ENCODE measurements around the gene LRRC36. TPM values are rescaled to one million over a fixed set of nuclear protein-coding genes. Genes with fewer than 3 reads are reported as not detected.

LRRC36 gene
- total and polyA plus RNA-seq, 8 donors: 0.37 to 33.0 (median 0.96) TPM; not detected in 4

DNA sequence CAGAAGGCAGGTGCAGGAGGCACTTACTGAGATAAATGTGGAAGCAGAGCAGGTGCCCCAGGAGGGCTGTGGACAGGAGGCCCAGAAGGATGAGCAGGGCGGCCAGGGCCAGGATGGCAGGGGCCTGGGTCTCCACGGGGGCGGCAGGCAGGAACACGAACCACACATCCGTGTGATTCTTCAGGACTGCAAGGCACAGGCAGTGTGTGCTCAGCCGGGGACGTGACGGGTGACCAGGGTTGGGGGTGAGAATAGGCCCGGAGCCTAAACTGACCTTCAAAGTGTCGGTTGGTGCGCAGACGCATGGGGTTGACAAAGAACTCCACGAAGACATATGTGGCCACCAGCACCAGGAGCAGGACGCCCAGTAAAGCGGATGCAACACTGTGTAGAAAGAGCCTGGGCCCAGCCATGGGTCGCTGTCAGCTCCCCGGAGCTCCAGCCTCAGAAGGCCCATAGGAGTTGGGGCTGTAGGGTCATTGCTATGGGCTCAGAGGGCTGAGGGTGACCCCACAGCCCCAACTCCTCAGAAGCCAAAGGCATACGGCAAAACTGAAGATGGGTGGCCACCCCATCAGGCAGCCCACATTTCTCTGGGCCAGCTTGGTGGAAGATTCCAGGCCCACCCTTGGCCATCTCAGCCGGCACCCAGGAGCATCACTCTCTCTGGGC is 72.1 kb downstream of the LRRC36 start:
- peaks cover 0 to 25% (median 0%) of the 10 kb centered on the region in 3 donors for H3K27me3 ChIP-seq
- intact Hi-C loops (cut with DNase I; ENCODE audit: low total_unique reads): no loop called here

DNA sequence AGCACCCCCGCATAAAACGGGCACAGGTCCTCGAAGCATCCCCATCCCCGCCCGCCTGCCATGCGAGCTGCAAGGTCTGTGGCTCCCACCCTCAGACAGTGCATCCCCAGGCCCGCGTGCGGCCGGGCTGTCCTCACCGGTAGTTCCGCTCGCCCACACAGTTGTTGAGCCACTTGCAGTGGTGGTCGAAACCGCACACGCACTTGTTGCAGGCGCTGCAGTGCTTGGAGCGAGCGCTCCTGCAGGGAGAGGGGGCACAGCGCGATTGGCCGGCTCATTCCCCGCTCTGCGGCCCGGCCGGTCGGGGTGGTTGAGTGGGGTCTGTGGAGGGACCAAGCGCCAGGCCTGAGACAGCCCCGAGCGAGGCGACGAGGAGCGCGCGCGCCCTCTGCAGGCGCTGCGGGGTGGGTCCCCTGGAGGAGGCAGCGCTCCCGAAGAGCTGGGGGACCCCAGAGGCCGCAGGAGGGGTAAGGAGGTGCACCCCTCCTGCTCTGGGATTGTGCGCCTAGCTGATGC is 72.7 kb downstream of the LRRC36 start:
- Histone ChIP-seq H3K4me3 (peak overlapping the region in 1 of 4 donors; percentile 11), H3K27ac (no peak overlapping the region), H3K27me3 (peaks cover 0 to 19% (median 0%) of the 10 kb centered on the region in 3 donors), H3K4me1 (peaks cover 29 to 63% (median 54%) of the 10 kb centered on the region in 4 donors), H3K36me3 (no peaks in the 10 kb centered on the region), H3K9me3 (no peaks in the 10 kb centered on the region)
- intact Hi-C loops (cut with DNase I; ENCODE audit: low total_unique reads): no loop called here
- 5 to 34% (median 30%) methylated on average over 14 to 42 of the region's 42 CpGs for WGBS, 5 donors
- TF ChIP-seq POLR2A (IDR thresholded peaks at IDR 0.05): no peak
- no peak for TF ChIP-seq EP300 (IDR thresholded peaks at IDR 0.05)
- TF ChIP-seq, protein P1, sequence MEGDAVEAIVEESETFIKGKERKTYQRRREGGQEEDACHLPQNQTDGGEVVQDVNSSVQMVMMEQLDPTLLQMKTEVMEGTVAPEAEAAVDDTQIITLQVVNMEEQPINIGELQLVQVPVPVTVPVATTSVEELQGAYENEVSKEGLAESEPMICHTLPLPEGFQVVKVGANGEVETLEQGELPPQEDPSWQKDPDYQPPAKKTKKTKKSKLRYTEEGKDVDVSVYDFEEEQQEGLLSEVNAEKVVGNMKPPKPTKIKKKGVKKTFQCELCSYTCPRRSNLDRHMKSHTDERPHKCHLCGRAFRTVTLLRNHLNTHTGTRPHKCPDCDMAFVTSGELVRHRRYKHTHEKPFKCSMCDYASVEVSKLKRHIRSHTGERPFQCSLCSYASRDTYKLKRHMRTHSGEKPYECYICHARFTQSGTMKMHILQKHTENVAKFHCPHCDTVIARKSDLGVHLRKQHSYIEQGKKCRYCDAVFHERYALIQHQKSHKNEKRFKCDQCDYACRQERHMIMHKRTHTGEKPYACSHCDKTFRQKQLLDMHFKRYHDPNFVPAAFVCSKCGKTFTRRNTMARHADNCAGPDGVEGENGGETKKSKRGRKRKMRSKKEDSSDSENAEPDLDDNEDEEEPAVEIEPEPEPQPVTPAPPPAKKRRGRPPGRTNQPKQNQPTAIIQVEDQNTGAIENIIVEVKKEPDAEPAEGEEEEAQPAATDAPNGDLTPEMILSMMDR (IDR thresholded peaks at IDR 0.05): peak in 5 of 7 experiments; percentile 66 to 73 (median 72)
- peak; percentile 57 to 88 for DNase-seq

More for the DNA sequence above, 72.1 kb downstream of the LRRC36 start:
- no peaks in the 10 kb centered on the region for H3K9me3 ChIP-seq
- no peak for DNase-seq
- WGBS, 5 donors: 89 to 100% (median 93%) methylated on average over 8 to 19 of the region's 19 CpGs
- no peak overlapping the region for H3K27ac ChIP-seq
- peaks cover 30 to 63% (median 54%) of the 10 kb centered on the region in 4 donors for H3K4me1 ChIP-seq
- H3K36me3 ChIP-seq: no peaks in the 10 kb centered on the region
- no peak overlapping the region for H3K4me3 ChIP-seq
- TF ChIP-seq EP300 (IDR thresholded peaks at IDR 0.05): no peak
- TF ChIP-seq, protein P1 (IDR thresholded peaks at IDR 0.05): no peak

DNA sequence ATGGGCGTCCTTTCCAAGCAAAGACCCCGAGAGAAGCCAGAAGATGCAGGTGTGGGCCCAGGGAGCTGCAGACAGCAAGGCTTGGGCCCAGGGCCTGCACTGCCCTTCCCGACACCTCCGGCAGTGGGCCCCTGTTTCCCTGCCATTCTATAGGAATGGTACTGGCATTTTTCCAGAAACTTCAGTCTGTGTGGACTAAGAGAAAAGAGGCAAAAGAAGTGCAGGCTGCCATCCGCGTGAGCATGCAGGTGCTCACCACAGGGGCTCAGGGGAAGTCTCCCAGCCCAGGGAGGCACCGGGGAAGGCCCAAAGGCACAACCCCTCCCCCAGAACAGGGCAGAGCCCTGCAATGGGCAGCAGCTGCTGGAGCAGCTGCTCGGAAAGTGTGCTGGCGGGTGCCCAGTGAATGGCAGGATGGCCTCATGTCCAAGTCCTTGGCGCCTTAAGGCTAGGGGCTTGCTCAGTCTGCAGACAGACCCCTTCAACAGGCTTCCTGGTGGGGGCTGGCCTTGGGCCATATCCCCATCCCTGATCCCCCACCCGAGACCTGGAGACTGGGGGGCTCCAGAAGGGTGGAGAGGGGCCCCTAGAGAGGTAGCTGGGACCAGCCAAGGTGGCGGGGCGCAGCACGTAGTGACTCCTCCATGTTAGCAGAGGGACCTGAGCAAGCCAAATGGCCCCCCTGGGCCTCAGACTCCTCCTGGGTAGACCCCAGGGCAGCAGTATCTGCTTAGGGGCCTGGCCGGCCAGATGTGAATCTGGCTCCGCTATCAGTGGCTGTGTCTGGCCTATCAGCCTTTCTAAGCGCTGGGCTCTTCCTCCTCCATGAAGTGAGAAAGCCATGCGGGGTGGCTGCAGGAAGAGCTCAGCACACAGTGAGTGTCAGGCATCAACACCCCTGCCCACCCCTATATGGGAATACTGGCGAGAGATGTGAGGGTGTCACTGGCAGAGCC is 73.4 kb downstream of the LRRC36 start:
- TF ChIP-seq POLR2AphosphoS5 (IDR thresholded peaks at IDR 0.05) (no peak), EP300 (IDR thresholded peaks at IDR 0.05) (no peak)
- TF ChIP-seq, protein P1 (IDR thresholded peaks at IDR 0.05): peak in 1 of 7 experiments; percentile 22
- Histone ChIP-seq H3K9me3 (no peaks in the 10 kb centered on the region), H3K4me1 (peaks cover 31 to 63% (median 55%) of the 10 kb centered on the region in 4 donors), H3K4me3 (no peak overlapping the region), H3K27ac (no peak overlapping the region), H3K36me3 (no peaks in the 10 kb centered on the region), H3K27me3 (peaks cover 0 to 12% (median 0%) of the 10 kb centered on the region in 3 donors)
- intact Hi-C loops (cut with DNase I; ENCODE audit: low total_unique reads): loop anchor here (10.0 kb wide), 1 partner anchor 135 kb away; no protein-coding TSS in a partner anchor
- 69 to 76% (median 72%) methylated on average over 17 to 19 of the region's 19 CpGs for WGBS, 5 donors
- peak in 1 of 2 donors; percentile 55 for DNase-seq

DNA sequence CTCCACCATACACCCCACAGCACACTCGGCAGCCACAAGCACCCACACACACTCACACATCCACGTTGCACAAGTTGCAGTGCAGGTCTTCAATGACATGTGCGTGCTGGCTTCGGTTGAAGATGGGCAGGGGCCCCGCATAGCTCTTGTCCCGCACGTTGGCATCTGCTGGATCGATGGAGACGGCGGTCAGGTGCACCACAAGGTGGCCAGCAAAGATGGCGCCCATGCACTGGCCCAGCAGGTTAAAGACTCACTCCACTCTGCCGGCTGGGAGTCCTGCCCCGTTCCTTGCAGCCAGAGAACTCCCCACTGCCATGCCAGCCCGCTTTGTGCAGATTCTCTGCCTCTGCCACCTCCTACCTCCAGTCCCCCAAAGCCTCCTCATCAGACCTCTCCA is 74.3 kb downstream of the LRRC36 start:
- intact Hi-C loops (cut with DNase I; ENCODE audit: low total_unique reads): loop anchor here (10.0 kb wide), 1 partner anchor 136 kb away; no protein-coding TSS in a partner anchor
- no peaks in the 10 kb centered on the region for H3K9me3 ChIP-seq
- WGBS, 5 donors: 93 to 99% (median 97%) methylated on average over 12 to 14 of the region's 14 CpGs
- TF ChIP-seq POLR2A (IDR thresholded peaks at IDR 0.05): no peak
- TF ChIP-seq, protein P1 (IDR thresholded peaks at IDR 0.05): no peak
- peaks cover 24 to 59% (median 52%) of the 10 kb centered on the region in 4 donors for H3K4me1 ChIP-seq
- H3K4me3 ChIP-seq: no peak overlapping the region
- H3K27me3 ChIP-seq: peaks cover 0 to 5% (median 0%) of the 10 kb centered on the region in 3 donors
- H3K36me3 ChIP-seq: no peaks in the 10 kb centered on the region
- no peak overlapping the region for H3K27ac ChIP-seq
- no peak for DNase-seq
